DMS153 (cell line): Measurements from ENCODE around the gene RIMBP2.
A peak's percentile ranks its signal among the peaks of the same experiment; 100 is the strongest.

Source experiments
- DNase-seq: peaks from one replicate; lab custom pipeline; 2025; lab: John Stamatoyannopoulos, UW

Gene RIMBP2

DNA sequence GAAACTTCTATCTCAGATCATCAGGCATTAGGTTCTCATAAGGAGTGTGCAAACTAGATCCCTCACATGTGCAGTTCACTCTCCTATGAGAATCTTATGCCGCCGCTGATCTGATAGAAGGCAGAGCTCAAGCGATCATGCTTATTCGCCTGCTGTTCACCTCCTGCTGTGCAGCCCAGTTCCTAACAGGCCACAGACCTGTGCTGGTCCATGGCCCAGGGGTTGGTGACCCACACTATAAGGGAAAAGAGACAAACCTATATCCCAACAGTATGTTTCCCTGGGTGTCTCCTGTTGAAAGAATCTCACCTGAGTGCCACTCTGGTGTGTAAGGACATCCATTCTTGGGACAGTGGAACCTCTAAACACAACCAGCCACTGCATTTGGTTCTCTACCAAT is 186.3 kb downstream of the RIMBP2 start:
- DNase-seq: no peak

DNA sequence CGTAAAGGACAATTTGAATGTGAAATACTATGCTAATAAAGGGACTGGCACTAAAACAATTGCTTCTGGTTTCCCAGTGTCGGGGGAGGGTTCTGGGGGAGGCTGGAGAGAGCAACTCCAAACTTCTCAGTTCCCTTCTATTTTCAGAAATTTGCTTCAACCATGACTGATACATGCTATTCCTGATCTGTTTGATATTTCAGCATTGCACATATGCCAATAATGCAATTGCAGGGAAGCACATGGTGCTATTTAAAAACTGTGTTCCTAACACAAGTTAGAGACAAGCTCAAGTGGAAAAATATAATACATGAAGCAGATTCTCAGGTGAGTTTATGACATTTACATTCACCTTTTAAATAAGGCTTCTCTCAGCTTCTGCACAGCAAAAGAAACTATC is 188.9 kb downstream of the RIMBP2 start:
- DNase-seq: no peak

DNA sequence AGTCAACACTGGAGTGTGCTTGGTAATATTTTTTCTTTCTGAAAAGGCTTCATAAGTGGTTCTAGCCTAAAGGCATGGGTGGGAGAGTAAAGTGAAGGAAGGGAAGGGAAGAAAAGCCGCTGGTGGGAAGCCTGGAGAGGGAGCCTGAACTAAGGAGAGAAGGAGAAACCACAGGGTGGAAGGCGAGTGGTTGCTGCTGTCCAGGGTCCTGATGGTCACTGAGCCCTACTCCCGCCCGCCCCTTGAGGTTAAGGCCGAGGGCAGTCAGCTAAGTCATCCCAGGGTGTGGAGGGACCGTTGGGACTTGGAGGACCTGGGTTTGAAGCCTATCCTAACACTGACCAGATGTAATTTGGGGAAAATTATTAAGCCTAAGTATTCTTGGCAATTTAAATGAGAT is 189.3 kb downstream of the RIMBP2 start:
- no peak for DNase-seq

DNA sequence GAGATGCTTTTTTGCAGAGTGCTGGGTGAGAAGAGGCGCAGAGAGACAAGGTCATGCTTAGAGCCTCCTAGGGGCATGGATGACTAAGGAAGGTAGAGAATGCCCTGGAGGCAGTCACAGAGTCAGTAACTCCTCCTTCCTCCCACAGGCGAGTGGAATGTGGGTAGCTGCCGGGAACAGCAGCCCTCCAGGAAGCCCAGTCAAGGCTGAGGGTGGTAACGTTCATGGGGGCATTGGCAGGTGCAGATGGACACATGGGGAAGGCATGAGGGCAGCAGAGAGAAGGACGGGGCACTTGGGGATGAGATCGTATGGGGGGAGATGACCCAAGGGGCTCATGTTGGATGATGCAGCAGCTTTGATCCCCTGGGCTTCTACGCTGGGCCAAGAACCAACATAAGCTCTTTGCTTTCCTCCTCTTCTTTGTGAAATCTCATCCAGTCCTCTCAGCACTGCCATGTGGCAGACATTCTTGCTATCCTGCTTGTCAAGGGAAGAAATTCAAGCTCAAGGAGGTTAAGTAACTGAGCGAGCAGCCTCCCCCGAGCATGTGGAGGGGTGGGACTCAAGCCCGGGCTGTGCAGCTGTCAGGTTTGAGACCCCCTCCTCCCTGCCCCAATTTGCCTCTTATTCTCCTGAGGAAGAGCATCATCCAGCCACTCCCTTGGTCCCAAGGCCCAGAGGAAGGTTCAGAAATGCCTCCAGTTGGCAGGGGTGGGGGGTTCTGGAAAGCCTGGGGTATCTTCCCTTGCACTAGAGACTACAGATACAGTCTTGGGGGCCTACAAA is 190.5 kb downstream of the RIMBP2 start:
- no peak for DNase-seq

DNA sequence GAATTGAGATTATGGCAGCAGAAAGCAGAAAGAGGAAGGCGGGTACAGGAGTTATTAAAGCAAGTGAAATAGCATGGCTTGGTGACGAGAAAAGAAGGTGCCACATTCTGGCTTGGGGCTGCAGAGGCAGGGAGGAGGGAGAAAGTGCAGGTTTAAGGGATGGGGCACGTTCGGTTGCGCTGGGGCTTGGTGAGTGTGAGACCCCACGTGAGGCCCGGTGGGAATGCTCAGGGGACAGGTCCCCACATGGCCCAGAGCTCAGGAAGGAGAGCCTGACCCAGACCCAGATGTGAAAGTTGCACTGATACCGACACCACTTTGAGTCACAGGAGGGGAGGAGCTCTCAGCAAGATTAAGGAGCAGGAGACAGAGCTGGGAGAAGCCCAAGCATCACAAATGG is 191.3 kb downstream of the RIMBP2 start:
- no peak for DNase-seq

DNA sequence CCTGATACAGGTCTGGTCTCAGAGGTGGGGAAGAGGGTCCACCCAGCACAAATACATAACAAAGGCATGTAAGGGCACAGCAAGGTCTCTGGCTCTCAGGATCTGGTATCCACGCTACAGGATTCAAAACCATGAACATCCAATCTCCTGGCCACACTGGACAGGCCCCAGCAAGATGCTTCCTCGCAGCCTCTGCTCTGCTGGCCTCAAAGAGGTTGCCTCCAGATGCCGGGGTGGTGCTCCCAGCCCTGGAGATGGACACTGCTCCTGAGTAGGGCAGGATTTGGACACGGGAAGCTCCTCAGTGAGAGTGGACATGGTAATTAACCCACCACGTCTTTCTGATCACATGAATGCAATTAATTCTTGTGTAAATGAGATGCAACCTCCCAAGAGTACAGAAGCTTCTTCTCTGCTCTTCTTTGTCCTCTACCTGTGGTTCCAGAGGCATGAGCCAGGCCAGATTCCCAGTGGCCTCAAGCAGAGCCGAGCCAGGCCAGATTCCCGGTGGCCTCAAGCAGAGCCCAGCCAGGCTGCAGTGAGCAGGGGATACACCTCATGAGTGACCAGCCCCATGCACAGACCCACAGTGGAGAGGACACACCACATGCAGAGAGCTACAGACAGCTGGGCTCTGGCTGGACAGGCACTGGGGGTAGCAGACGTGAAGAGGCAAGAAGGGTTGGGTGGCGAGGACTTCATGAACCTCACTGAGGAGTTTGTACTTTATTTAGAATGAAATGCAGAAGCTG is 192.1 kb downstream of the RIMBP2 start:
- no peak for DNase-seq

DNA sequence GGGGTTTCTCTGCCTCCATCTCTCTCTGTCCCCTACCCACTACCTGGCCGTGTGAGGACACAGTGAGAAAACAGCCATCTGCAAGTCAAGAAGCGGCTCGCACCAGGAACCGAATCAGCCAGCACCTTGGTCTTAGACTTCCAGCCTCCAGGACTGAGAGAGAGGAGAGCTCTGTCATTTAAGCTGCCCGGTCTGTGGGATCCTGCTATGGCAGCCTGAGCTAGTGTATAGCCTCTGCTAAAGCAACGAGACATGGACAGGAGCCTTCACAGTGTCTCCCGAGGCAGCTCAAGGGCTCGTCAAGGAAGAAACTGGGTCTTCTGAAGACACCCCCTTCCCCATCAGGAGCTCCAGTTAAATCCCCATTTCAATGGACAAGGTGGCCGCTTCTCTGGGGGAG is 192.9 kb downstream of the RIMBP2 start:
- DNase-seq: no peak

DNA sequence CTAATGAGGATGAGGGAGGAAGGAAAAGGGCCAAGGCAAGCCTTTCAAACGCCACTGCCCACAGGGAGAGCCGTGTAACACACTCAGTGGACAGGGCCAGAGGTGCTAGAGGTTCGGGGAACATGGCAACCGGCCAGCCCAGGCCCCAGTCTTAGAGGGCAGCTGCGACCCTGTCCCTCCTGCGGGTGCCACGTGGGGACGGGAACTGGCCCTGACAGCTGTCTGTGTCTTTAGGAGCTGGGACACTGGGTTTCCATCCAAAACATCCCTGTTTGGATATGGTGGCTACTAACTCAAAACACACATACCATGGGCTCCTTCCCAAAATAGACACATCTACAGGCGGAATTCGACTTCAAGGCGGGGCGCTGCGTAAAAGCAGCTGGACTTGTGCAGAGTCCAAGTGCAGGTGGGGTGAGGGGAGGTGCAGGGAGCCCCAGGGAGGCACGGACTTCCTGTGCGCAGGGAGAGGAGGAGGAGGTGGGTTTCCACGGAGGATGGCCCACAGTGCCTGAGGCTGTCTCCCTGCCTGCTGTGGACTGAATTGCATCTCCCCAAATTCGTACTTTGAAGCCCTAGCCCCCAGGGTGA is 193.8 kb downstream of the RIMBP2 start:
- DNase-seq: no peak

DNA sequence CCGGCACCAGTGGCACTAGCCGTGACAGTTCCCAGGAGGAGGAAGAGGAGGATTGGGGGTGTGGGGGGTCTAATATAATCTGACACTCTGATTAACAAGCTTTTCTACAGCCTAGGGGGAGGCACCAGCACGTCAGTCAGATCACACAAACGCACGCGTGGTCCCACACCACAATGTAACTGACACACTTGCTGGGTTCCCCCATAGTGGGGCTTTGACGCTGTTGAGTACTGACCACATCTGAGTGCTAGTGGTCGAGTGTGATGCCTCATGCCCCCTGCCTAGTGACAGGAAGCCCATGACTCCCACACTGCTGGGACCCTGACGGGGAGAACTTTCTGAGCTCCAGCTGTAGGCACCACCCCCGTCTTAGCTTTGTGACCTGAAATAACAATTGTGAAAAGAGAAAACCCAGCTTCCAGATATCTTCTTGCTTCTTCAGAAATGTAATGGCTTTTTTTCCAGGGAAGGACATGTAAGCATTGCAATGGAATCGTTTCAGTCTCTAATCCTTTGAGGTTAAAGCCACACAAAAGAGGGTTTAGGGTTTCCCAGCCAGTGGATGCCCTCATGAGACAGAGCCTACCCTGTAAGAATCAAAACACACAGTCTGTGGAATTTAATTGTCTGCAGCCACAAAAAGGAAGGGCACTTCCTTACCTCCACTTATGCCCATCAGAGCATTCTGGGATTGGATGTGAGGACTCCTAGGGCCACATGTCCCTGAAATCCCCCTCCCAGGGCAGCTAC is 194.5 kb downstream of the RIMBP2 start:
- DNase-seq: no peak

DNA sequence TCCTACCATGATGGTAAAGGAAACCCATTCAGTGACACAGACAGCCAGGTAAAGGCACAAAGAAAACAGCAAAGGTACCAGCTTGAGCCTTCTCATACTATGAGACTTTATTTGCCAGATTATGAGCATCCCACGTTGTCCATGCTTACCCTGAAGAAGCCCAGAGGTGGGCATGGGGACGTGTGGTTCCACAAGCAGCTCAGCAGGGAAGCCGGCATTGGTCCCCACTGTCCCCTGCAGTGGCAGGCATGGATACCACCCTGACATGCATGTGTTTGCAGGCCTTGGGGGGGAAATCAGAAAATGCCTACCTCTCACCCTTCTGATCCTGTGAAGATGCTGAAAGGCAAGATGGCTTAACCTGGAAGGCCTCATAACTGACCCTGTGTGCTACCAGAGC is 195.3 kb downstream of the RIMBP2 start:
- no peak for DNase-seq

DNA sequence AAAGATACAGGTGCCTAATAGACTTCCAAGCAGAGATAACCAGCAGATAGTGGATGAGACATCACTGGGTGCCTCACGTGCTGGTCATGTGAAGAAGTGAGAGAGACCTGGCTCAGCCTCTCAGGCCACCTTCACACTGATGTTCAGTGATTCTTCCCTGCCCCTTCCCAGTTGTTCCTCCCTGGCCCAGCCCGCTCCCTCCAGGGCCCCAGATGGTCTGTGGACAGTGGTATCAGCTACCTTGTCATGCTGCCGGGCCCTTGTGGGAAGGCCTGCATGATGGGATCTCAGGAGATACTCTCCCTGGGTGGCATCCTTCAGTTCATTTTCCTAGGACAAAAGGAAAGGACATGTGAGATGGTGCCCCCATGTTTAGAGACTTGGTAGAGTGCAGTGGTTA is 198.5 kb downstream of the RIMBP2 start:
- DNase-seq: no peak

DNA sequence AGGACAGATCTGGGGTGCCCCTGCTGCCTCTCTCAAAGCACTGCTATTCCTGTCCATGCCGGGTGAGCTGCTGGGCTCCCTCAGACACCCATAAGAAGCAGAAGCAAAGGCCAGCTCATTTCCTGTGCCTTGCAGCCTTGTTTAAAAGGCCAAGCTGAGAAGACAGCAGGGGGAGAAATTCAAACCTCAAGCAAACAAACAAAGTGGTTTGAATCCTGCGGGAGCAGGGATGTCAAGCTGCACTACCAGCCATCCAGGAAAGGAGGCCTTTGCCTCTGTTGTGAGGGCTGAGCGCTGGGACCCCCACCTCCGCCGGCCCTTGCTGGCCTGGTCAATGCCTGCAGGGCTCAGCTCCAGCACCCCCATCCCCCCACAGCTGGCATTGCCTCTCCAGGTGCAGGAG is 201.9 kb downstream of the RIMBP2 start:
- peak; percentile 10 for DNase-seq

DNA sequence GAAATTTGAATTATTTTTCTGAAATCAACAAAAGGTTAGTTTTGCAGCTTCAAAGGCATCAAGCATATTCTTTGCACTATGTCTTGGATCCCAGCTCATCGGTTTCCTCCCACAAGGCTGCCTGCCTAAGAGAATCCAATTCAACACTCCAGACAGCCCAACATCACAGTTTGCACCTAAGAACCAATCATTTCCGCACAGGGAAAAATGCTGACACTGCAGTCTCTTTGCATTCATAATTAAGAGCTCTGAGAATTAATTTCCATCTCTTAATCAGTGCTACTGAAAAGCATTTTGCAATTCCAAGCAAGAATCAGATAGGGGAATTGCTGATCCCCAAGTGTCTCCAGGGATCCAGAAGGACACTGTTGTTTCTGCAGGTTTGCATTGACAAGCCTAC is 202.5 kb downstream of the RIMBP2 start:
- no peak for DNase-seq

DNA sequence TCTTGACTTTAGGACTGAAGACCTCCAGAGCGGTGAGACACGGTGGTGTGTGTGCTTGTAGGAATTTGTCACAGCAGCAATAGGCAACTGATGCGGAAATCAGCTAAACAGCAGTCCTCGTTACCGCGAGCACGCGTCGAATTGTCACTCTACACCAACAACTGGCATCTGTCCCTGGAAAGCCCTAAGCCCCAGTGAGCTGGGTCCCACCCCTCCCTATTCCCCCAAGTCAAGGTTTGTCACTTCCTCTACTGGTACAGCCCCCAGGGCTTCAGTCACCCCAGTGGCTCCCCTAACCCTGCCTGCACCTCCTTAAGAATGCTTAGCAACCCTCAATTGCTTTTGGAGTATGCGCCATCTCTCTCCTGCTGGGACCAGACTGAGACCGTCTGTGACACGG is 204.8 kb downstream of the RIMBP2 start:
- no peak for DNase-seq

DNA sequence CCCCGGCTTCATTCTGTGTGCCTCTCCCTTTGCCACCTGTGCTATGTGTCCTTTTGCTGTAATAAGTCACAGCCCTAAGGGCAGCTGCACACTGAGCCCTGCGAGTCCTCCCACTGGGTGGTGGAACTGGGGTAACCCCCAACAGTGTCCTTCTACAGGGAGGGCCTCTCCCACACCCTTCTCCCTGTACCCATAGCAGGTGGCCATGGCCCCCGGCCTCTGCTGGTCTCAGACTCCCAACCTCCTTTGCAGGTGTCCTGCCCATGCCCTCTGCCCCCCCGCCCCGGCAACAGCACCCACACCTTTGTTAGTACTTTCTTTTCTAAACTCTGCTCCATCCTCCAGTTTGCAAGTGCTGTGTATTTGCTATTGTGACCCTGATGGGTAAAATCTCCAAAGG is 206.6 kb downstream of the RIMBP2 start:
- no peak for DNase-seq

DNA sequence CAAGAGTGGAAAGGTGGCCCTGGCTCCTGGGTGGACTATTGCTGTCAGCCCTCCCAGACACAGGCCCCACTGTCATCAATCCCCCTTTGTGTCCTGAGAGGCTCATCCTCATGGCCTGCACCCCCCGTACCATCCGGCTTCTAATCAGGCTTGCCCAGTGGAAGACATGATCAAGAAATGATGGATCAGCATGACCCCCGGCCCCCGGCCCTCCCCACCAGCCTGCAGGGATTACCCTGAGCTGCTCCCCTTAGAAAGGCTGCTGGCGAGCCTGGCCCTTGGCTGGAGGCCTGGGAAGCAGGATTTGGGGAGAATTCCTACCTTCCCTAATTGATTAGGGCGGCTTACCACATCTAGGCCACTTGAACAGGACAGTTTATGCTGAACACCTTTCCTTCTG is 207.3 kb downstream of the RIMBP2 start:
- DNase-seq: no peak

DNA sequence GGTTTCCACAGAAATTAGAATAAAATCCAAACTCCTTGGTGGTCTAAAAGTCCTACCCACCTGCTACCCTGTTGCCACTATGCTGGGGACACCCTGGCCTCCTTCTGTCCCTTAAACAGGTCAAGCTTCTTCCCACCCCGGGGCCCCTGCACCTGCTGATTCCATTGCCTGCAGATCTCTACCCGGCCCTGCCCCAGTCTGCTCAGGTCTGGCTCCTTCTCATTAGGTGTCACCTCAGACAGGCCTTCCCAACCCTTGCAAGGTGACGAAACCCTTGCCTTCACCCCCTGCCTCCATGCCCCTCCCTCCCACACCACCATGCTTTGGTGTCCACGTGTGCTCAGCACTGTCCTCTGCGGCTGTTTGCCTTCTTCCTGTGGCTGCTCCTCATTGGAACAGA is 207.8 kb downstream of the RIMBP2 start:
- DNase-seq: no peak

DNA sequence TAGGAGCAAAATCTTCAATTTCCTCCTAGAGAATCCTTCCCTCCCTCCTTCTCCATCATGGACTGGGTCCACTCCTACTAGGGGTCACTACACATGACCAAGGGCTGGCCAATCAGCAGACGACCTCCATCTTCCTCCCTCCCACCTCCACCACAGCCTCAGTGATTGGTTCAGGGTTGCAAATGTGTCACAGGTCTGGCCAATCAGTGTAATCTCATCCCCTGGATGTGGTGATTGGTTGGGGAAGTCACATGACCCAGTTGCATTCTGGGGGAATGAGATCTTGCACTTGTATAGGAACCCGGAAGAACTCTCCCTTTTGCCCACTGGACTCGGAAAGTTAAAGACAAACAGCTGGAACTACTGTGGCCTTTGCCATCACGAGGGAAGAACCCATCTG is 209.3 kb downstream of the RIMBP2 start:
- no peak for DNase-seq

DNA sequence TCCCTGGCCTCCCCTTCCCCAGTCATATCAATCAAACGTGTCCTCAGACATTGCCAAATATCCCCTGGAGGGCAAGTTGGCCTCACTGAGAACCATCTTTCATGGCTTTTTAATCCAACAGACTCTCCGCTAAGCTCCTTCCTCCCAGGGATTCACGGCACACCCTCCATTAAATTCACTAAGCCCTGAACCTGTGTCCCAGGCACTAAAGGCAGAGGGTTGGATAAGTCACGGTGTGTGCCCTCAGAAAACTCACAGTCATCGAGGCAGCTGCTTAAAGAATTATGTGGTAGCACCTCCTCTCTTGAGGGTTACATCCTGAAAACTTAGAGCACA is 211.3 kb downstream of the RIMBP2 start:
- no peak for DNase-seq

DNA sequence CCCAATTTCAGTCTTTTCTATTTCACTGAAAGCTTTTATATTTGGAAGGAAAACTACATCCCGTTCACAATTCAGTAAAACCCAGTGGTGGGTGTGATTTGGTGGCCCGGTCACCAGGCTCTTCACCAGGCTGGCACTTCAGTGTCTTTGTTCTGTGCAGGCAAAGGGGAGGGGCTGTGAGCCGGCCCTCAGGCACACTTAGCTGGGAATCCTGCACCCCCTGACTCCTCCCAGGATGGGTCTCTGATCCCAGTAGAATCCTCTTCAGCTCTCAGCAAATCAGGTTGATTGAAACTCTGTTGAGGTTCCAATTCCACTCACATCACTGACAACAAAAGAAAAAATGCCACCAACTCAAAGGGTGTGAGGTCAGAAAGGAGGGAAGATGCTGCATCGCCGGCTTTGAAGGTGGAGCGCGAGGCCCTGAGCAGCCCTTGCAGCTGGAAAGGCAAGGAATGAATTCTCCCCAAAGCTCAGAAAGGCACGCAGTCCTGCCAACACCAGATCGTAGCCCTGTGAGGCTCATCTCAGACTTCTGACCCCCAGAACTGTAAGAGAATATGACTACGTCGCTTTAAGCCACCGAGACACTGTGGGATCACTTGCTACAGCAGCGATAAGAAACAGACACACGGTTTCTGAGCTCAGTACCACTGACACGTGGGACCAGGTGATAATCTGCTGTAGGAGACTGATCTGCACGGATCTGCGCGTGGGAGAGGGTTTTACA is 211.8 kb downstream of the RIMBP2 start:
- no peak for DNase-seq

DNA sequence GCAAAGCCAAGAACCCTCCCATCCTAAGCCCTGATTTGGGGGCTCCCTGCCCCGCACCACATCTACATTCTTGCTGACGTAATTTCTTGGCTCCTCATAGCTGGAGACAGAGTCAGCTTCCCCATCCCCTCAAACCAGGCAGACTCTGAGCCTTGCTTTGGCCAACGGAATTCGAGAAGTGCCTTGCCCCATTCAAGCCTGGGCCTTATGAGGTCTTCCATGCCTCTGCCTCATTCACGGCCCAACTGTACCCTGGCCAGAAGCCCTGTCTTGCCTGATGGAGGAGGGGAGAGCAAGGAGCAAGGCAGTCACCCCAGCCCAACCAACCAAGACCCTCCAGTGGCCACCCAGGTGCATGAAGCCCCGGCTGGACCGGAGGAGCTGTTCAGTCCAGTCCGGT is 214.3 kb downstream of the RIMBP2 start:
- no peak for DNase-seq

DNA sequence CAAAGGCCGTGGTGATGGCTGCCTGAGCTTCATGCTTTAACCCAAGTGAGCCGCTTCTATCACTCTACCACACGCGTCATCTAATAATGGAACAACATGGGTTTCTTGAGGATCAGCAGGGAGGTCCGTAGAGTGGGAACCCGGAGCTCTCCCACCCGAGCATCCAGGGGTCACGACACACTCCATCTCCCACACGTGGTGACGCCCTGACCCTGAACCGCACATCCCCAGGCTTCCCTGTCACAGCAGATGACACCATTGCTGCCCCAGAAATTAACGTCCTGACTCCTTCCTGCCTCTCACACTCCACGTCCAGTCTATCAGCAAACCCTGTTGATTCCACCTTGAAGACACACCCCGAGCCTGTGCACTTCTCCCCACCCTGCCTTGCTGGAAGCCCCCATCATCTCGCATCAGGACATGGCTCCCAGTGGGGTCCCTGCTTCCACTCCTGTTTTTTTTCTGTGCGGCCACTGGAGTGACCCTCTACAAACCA is 215.2 kb downstream of the RIMBP2 start:
- no peak for DNase-seq
